ENCODE data around the gene DNAJC27.

Gene DNAJC27

GRCh38 chr2:24955921-24956320, 15.8 kb downstream of the DNAJC27 start:
- Histone ChIP-seq H3K36me3 (ENCODE audit: insufficient read depth, low read length) (peaks cover 5% of the 10 kb centered on the region), H3K9me3 (ENCODE audit: control insufficient read depth, insufficient read depth, low read length) (peaks cover 6% of the 10 kb centered on the region), H3K9ac (ENCODE audit: low read depth, low read length) (no peak overlapping the region), H3K4me1 (ENCODE audit: insufficient read depth, low read length) (no peaks in the 10 kb centered on the region)

GRCh38 chr2:24955232-24955631, 16.5 kb downstream of the DNAJC27 start:
- H3K9ac ChIP-seq (ENCODE audit: low read depth, low read length) = no peak overlapping the region
- no peaks in the 10 kb centered on the region for H3K4me1 ChIP-seq (ENCODE audit: insufficient read depth, low read length)
- peaks cover 6% of the 10 kb centered on the region for H3K36me3 ChIP-seq (ENCODE audit: insufficient read depth, low read length)
- H3K9me3 ChIP-seq (ENCODE audit: control insufficient read depth, insufficient read depth, low read length) = peaks cover 6% of the 10 kb centered on the region

- Histone ChIP-seq H3K36me3 (ENCODE audit: insufficient read depth, low read length) (peaks cover 15% of the 10 kb centered on the region), H3K9ac (ENCODE audit: low read depth, low read length) (no peak overlapping the region), H3K9me3 (ENCODE audit: control insufficient read depth, insufficient read depth, low read length) (no peaks in the 10 kb centered on the region), H3K4me1 (ENCODE audit: insufficient read depth, low read length) (no peaks in the 10 kb centered on the region)
These were observed 21.7 kb downstream of the DNAJC27 start for GRCh38 chr2:24950102-24950501.

- peaks cover 15% of the 10 kb centered on the region for H3K36me3 ChIP-seq (ENCODE audit: insufficient read depth, low read length)
- H3K9ac ChIP-seq (ENCODE audit: low read depth, low read length) = no peak overlapping the region
- no peaks in the 10 kb centered on the region for H3K4me1 ChIP-seq (ENCODE audit: insufficient read depth, low read length)
- no peaks in the 10 kb centered on the region for H3K9me3 ChIP-seq (ENCODE audit: control insufficient read depth, insufficient read depth, low read length)
These were observed 23.2 kb downstream of the DNAJC27 start for GRCh38 chr2:24948506-24948905.

GRCh38 chr2:24947561-24948157, 24.1 kb downstream of the DNAJC27 start:
- peaks cover 15% of the 10 kb centered on the region for H3K36me3 ChIP-seq (ENCODE audit: insufficient read depth, low read length)
- no peaks in the 10 kb centered on the region for H3K9me3 ChIP-seq (ENCODE audit: control insufficient read depth, insufficient read depth, low read length)
- H3K9ac ChIP-seq (ENCODE audit: low read depth, low read length) = no peak overlapping the region
- H3K4me1 ChIP-seq (ENCODE audit: insufficient read depth, low read length) = no peaks in the 10 kb centered on the region

- Histone ChIP-seq H3K9me3 (ENCODE audit: control insufficient read depth, insufficient read depth, low read length) (no peaks in the 10 kb centered on the region), H3K9ac (ENCODE audit: low read depth, low read length) (no peak overlapping the region), H3K36me3 (ENCODE audit: insufficient read depth, low read length) (peaks cover 10% of the 10 kb centered on the region), H3K4me1 (ENCODE audit: insufficient read depth, low read length) (no peaks in the 10 kb centered on the region)
These were observed 25.8 kb downstream of the DNAJC27 start for GRCh38 chr2:24945907-24946306.

GRCh38 chr2:24943427-24944053, 28.2 kb downstream of the DNAJC27 start:
- no peaks in the 10 kb centered on the region for H3K4me1 ChIP-seq (ENCODE audit: insufficient read depth, low read length)
- peaks cover 9% of the 10 kb centered on the region; the same call in 1 of the 2 replicates for H3K36me3 ChIP-seq (ENCODE audit: insufficient read depth, low read length)
- no peak overlapping the region for H3K9ac ChIP-seq (ENCODE audit: low read depth, low read length)
- no peaks in the 10 kb centered on the region for H3K9me3 ChIP-seq (ENCODE audit: control insufficient read depth, insufficient read depth, low read length)

GRCh38 chr2:24939353-24939752, 32.4 kb downstream of the DNAJC27 start:
- H3K36me3 ChIP-seq (ENCODE audit: insufficient read depth, low read length) = no peaks in the 10 kb centered on the region
- H3K9me3 ChIP-seq (ENCODE audit: control insufficient read depth, insufficient read depth, low read length) = no peaks in the 10 kb centered on the region
- H3K9ac ChIP-seq (ENCODE audit: low read depth, low read length) = no peak overlapping the region
- no peaks in the 10 kb centered on the region for H3K4me1 ChIP-seq (ENCODE audit: insufficient read depth, low read length)

GRCh38 chr2:24937236-24937635, 34.5 kb downstream of the DNAJC27 start:
- Histone ChIP-seq H3K9ac (ENCODE audit: low read depth, low read length) (no peak overlapping the region), H3K9me3 (ENCODE audit: control insufficient read depth, insufficient read depth, low read length) (no peaks in the 10 kb centered on the region), H3K36me3 (ENCODE audit: insufficient read depth, low read length) (no peaks in the 10 kb centered on the region), H3K4me1 (ENCODE audit: insufficient read depth, low read length) (no peaks in the 10 kb centered on the region)

- no peaks in the 10 kb centered on the region for H3K36me3 ChIP-seq (ENCODE audit: insufficient read depth, low read length)
- no peak overlapping the region for H3K9ac ChIP-seq (ENCODE audit: low read depth, low read length)
- H3K4me1 ChIP-seq (ENCODE audit: insufficient read depth, low read length) = peaks cover 4% of the 10 kb centered on the region; the same call in 1 of the 2 replicates
- no peaks in the 10 kb centered on the region for H3K9me3 ChIP-seq (ENCODE audit: control insufficient read depth, insufficient read depth, low read length)
These were observed 36.6 kb downstream of the DNAJC27 start for GRCh38 chr2:24935145-24935544.

- no peaks in the 10 kb centered on the region for H3K36me3 ChIP-seq (ENCODE audit: insufficient read depth, low read length)
- H3K4me1 ChIP-seq (ENCODE audit: insufficient read depth, low read length) = peaks cover 4% of the 10 kb centered on the region; the same call in 1 of the 2 replicates
- no peaks in the 10 kb centered on the region for H3K9me3 ChIP-seq (ENCODE audit: control insufficient read depth, insufficient read depth, low read length)
- H3K9ac ChIP-seq (ENCODE audit: low read depth, low read length) = no peak overlapping the region
These were observed 39.0 kb downstream of the DNAJC27 start for GRCh38 chr2:24932715-24933114.

GRCh38 chr2:24930768-24931167, 41.0 kb downstream of the DNAJC27 start:
- Histone ChIP-seq H3K4me1 (ENCODE audit: insufficient read depth, low read length) (peaks cover 13% of the 10 kb centered on the region; the same call in 1 of the 2 replicates), H3K9ac (ENCODE audit: low read depth, low read length) (no peak overlapping the region), H3K36me3 (ENCODE audit: insufficient read depth, low read length) (no peaks in the 10 kb centered on the region), H3K9me3 (ENCODE audit: control insufficient read depth, insufficient read depth, low read length) (no peaks in the 10 kb centered on the region)

GRCh38 chr2:24929230-24929629, 42.5 kb downstream of the DNAJC27 start:
- H3K36me3 ChIP-seq (ENCODE audit: insufficient read depth, low read length) = no peaks in the 10 kb centered on the region
- H3K9me3 ChIP-seq (ENCODE audit: control insufficient read depth, insufficient read depth, low read length) = no peaks in the 10 kb centered on the region
- H3K9ac ChIP-seq (ENCODE audit: low read depth, low read length) = no peak overlapping the region
- peaks cover 13% of the 10 kb centered on the region; the same call in 1 of the 2 replicates for H3K4me1 ChIP-seq (ENCODE audit: insufficient read depth, low read length)

- H3K36me3 ChIP-seq (ENCODE audit: insufficient read depth, low read length) = no peaks in the 10 kb centered on the region
- peaks cover 13% of the 10 kb centered on the region; the same call in 1 of the 2 replicates for H3K4me1 ChIP-seq (ENCODE audit: insufficient read depth, low read length)
- H3K9me3 ChIP-seq (ENCODE audit: control insufficient read depth, insufficient read depth, low read length) = no peaks in the 10 kb centered on the region
- H3K9ac ChIP-seq (ENCODE audit: low read depth, low read length) = no peak overlapping the region
These were observed 43.7 kb downstream of the DNAJC27 start for GRCh38 chr2:24928036-24928435.

GRCh38 chr2:24926602-24927252, 45.0 kb downstream of the DNAJC27 start:
- peaks cover 13% of the 10 kb centered on the region; the same call in 1 of the 2 replicates for H3K4me1 ChIP-seq (ENCODE audit: insufficient read depth, low read length)
- H3K36me3 ChIP-seq (ENCODE audit: insufficient read depth, low read length) = no peaks in the 10 kb centered on the region
- H3K9ac ChIP-seq (ENCODE audit: low read depth, low read length) = peak overlapping the region; percentile 28; the same call in 1 of the 2 replicates
- no peaks in the 10 kb centered on the region for H3K9me3 ChIP-seq (ENCODE audit: control insufficient read depth, insufficient read depth, low read length)

Measured in ES-I3 (cell line).